Measurements from ENCODE around the gene ZSCAN2.

- TF ChIP-seq CTCF (IDR thresholded peaks at IDR 0.05), result no peak
- TF ChIP-seq POLR2A (IDR thresholded peaks at IDR 0.05), result no peak
Observed at GRCh38 chr15:84608707-84609284, 8.0 kb downstream of the ZSCAN2 start.

Data from suprapubic skin (tissue), 3 donors.